ENCODE data around the gene NKX3-2.
A peak's percentile ranks its signal among the peaks of the same experiment; 100 is the strongest.

The NKX3-2 gene

DNA sequence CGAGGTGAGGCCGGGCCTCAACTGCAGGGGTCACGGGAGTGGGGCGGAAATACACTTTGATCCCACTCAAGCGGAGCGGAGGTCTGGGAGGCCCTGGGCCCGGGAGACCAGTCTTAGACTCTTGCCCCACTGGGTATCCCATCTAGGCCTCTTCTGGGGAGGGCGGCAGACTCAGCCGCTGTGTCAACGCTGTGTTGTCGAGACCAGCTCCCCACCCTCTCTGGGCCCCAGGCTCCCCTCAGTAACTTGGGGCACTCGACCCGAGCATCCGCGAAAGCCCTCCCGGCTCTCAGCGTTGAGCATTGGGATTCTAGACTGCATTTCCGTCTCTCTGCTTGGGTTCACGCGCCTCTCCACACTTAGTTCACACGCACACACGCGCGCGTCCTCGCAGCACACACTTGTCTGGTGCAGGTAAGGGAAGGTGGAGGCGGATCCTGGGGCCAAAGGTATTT lies 1.7 kb downstream of the NKX3-2 start:
- in situ Hi-C loops (cut with MboI; ENCODE audit: low sequenced_read_pairs, unreplicated experiment) = loop anchor here (10.0 kb wide), 1 partner anchor 808 kb away; no protein-coding TSS in a partner anchor
- TF ChIP-seq, protein P1, sequence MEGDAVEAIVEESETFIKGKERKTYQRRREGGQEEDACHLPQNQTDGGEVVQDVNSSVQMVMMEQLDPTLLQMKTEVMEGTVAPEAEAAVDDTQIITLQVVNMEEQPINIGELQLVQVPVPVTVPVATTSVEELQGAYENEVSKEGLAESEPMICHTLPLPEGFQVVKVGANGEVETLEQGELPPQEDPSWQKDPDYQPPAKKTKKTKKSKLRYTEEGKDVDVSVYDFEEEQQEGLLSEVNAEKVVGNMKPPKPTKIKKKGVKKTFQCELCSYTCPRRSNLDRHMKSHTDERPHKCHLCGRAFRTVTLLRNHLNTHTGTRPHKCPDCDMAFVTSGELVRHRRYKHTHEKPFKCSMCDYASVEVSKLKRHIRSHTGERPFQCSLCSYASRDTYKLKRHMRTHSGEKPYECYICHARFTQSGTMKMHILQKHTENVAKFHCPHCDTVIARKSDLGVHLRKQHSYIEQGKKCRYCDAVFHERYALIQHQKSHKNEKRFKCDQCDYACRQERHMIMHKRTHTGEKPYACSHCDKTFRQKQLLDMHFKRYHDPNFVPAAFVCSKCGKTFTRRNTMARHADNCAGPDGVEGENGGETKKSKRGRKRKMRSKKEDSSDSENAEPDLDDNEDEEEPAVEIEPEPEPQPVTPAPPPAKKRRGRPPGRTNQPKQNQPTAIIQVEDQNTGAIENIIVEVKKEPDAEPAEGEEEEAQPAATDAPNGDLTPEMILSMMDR (IDR thresholded peaks at IDR 0.05; ENCODE audit: borderline replicate concordance, control extremely low read depth, extremely low read depth, insufficient read depth, missing control alignments) = no peak
- DNase-seq (ENCODE audit: low spot score) = peak; percentile 20

DNA sequence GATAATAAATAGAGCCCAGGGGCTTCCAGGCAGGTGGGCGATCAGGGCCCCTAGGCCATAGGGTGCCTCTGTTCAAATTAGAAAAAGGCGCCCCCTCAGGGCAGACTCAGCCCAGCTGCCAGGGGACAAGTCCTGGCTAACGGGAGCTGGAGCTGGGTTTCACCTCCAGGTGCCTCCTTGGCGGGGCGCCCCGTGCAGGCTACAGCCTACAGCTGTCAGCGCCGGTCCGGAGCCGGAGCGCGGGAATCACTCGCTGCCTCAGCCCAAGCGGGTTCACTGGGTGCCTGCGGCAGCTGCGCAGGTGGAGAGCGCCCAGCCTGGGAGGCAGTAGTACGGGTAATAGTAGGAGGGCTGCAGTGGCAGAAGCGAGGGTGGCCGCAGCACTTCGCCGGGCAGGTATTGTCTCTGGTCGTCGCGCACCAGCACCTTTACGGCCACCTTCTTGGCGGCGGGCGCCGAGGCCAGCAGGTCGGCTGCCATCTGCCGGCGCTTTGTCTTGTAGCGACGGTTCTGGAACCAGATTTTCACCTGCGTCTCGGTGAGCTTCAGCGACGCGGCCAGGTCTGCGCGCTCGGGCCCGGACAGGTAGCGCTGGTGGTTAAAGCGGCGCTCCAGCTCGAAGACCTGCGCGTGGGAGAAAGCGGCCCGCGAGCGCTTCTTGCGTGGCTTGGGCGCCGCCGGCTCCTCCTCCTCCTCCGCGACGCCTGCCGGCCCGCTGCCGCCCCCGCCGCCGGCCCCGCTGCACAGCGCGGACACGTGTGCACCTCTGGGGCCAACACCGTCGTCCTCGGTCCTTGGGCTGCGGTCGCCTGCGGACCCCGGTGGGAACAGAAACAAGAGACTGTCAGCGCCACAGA lies 2.4 kb downstream of the NKX3-2 start:
- peak; percentile 64 for DNase-seq (ENCODE audit: low spot score)
- in situ Hi-C loops (cut with MboI; ENCODE audit: low sequenced_read_pairs, unreplicated experiment) = loop anchor here (10.0 kb wide), 1 partner anchor 807 kb away; no protein-coding TSS in a partner anchor
- TF ChIP-seq, protein P1 (IDR thresholded peaks at IDR 0.05; ENCODE audit: borderline replicate concordance, control extremely low read depth, extremely low read depth, insufficient read depth, missing control alignments) = peak; percentile 29

- TF ChIP-seq, protein P1 (IDR thresholded peaks at IDR 0.05; ENCODE audit: borderline replicate concordance, control extremely low read depth, extremely low read depth, insufficient read depth, missing control alignments) = no peak
- peak; percentile 27 for DNase-seq (ENCODE audit: low spot score)
- in situ Hi-C loops (cut with MboI; ENCODE audit: low sequenced_read_pairs, unreplicated experiment) = loop anchor here (10.0 kb wide), 1 partner anchor 806 kb away; no protein-coding TSS in a partner anchor
Measured at GRCh38 chr4:13541176-13541604, 3.1 kb downstream of the NKX3-2 start.

- DNase-seq (ENCODE audit: low spot score) = peak; percentile 30
- TF ChIP-seq, protein P1 (IDR thresholded peaks at IDR 0.05; ENCODE audit: borderline replicate concordance, control extremely low read depth, extremely low read depth, insufficient read depth, missing control alignments) = no peak
- in situ Hi-C loops (cut with MboI; ENCODE audit: low sequenced_read_pairs, unreplicated experiment) = loop anchor here (10.0 kb wide), 1 partner anchor 806 kb away; no protein-coding TSS in a partner anchor
Measured at GRCh38 chr4:13540446-13541175, 3.7 kb downstream of the NKX3-2 start.

DNA sequence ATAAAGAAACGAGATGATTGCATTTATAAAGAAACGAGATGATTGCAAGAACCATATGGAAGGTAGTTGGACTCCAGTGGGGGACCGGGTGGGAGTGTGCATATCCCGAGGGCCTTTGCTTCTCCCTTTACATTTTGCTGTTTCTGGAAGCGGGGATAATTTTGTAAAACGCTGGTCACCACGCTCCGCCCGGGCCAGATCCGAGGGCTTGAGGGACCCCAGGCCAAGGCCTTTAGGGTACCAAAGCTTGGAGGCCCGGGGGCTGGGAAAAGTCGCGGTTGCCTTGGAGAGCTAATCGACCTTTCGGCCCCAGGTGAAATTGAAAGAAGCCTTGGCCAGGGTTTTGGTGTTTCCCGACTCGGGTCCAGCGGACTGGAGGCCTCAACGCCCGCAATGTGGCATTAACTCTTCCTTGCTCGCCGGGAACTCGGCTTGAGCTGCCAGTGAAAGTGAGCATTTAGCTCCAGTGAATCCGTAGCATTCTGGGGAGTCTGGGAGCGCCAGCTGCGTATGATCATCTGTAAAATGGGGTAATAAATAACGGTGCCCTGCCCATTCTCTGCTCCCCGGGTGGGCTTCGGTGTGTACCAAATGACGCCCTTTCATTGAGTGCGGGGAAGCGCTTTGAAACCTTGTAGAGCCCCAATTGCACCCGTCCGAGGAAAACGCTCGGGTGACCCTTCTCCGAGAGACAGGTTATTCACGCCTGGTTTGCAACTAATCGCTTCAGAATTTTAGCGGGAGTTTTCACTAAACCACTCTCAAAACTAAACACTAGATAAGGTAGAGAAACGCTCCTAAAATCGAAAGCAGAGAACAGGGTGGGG lies 4.5 kb downstream of the NKX3-2 start:
- in situ Hi-C loops (cut with MboI; ENCODE audit: low sequenced_read_pairs, unreplicated experiment) = loop anchor here (10.0 kb wide), 1 partner anchor 805 kb away; no protein-coding TSS in a partner anchor
- peak; percentile 25 for DNase-seq (ENCODE audit: low spot score)
- TF ChIP-seq, protein P1 (IDR thresholded peaks at IDR 0.05; ENCODE audit: borderline replicate concordance, control extremely low read depth, extremely low read depth, insufficient read depth, missing control alignments) = no peak

Data from GM13976 (cell line).